GM21381 (cell line): ENCODE measurements around the gene NMT1.

Experiments
- ATAC-seq: cut with Tn5 transposase; IDR thresholded peaks from one replicate; pipeline ENCODE4 v1.9.1; 2021; ENCODE audit warnings: mild to moderate bottlenecking, moderate library complexity; ENCODE audit not compliant: unreplicated experiment

Gene NMT1

DNA sequence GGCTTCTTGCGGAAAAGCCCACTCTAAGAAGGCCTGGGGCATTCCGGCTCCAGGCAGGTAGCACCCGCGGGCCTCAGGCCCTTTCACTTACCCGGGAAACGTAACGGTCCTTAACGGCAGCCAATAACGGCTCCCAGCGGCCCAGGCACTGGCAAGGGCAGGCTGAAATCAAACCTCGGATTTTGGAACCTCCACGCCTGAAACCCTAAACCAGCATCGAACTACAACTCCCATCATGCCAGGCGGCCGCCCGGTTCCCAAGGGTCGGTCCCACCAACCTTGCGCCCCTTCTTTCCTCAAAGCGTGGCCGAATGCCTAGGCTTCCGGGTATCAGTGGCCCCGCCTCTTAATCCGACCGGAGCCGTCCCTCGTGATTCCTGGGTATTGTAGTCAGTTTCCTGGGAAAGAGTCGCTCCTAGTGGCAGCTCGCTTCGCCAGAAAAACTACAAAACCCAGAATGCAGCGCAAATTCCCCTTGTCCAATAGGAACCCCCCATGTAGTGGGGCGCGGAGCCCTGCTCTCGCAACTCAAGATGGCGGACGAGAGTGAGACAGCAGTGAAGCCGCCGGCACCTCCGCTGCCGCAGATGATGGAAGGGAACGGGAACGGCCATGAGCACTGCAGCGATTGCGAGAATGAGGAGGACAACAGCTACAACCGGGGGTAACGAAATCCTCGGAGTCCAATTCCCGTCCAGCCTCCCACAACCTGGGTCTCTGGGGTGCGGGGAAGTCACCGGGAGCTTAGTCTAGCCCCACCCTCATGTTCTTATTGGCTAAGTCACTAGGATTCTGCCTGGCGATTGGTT is at the start of gene NMT1:
NMT1 (plus strand) TSS at position 521 of the 809 bp plus-strand sequence; CDS start at position 534, 13 bp downstream.
- ATAC-seq: peak; percentile 82

DNA sequence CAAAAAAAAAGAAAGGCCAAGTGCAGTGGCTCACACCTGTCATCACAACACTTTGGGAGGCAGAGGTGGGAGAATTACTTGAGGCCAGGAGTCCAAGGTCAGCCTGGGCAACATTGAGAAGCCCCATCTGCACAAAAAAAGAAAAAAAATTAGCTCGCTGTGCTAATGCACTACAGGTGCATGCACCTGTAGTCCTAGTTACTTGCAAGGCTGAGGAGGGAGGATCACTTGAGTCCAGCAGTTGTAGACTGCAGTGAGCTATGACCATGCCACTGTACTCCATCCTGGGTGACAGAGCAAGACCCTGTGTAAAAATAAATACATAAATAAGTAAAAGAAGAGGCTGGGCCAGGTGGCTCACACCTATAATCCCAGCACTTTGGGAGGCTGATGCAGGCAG is 49.4 kb upstream of the NMT1 start:
- ATAC-seq: no peak

DNA sequence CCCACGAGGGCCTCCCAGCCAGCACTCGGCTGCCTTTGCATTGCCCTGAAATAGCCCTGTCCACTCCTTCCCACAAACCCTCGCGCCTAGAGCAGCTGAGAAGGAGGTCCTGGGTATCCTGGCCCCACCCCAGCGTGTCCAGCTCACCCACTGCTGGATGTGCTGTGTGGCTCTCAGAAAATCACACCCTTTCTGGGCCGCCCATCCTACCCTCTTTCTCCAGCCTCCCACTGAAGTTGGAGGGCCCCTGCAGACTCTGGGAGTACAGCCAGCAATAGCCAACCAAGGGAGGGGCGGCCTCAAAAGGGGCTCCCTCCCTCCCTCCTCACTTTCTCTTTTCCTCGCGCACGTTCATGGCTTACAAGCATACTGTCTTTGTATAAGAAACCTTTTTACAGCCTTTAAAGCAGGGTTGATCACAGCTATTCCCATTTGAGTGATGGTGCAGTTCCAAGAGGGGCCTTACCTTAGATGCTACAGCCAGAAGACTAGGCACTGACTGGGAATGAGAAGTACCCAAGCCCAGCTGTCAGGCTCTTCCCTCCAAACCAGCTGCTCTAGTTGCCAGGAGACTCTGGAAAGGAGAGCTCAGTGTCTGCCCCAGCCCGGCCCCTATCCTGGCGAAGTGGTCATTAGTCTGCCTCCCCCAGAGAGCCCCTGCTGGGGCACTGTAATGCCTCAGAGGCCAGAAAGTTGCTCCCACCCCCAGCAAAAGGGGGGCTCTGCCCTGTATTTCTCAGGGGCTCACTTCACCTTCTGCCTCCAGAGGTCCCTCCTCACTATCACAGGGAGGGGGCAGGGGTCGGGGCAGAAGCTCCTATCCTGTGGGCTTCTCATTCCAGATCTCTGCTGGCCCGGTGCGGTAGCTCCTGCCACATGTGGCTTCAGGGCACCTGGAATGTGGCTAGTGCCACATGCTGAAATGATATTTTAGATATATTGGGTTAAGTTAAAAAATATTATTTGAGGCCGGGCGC is 47.8 kb upstream of the NMT1 start:
- ATAC-seq: no peak

DNA sequence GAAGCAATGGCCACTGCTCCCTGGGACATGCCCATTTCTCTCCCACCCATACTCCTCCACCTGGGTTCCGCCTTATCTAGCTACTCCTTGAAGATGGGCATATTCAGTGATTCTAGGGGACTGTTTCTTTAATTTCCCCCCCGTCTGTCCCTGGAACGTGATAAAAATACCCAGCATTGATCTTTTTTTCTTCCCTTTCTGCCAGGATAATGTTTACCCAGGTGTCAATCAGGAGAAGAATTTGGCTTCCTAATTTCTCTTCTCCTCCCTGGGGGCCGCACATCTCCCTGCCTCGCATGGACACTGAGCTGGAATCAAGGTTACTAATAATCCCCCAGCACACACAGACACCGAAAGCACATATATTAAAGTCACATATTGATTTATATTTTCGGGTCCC is 44.9 kb upstream of the NMT1 start:
- ATAC-seq: no peak

DNA sequence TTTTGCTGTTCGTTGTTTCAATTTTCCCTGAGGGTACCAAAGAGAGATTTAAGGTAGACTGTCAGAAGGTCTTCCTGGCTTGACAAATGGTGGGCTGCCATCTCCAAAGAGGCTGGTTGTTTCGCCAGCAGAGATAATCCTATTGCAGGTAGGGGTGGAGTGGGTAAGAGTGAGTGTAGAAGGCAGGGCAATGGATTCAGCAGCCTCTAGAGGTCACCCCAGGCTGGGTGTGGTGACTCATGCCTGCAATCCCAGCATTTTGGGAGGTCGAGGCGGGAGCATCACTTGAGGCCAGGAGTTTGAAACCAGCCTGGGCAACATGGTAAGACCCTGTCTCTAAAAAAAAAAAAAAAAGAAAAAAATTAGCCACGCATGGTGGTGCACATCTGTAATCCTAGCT is 44.3 kb upstream of the NMT1 start:
- ATAC-seq: no peak

DNA sequence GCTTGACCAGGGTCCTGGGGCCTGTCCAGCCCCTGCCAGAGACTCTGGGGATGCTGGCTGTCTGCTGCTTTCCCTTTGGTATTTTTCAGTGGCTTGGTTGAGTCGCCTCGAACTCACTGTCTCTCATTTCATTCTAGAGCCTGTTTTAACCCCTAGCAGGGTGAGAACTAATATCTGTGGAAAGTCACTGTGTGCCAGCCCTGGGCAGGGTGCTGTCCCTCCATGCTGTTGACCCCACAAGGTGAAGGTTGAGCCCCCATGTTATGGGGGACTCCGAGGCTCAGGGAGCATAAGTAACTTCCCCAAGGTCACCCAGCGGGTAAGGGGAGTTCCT is 42.6 kb upstream of the NMT1 start:
- ATAC-seq: no peak

DNA sequence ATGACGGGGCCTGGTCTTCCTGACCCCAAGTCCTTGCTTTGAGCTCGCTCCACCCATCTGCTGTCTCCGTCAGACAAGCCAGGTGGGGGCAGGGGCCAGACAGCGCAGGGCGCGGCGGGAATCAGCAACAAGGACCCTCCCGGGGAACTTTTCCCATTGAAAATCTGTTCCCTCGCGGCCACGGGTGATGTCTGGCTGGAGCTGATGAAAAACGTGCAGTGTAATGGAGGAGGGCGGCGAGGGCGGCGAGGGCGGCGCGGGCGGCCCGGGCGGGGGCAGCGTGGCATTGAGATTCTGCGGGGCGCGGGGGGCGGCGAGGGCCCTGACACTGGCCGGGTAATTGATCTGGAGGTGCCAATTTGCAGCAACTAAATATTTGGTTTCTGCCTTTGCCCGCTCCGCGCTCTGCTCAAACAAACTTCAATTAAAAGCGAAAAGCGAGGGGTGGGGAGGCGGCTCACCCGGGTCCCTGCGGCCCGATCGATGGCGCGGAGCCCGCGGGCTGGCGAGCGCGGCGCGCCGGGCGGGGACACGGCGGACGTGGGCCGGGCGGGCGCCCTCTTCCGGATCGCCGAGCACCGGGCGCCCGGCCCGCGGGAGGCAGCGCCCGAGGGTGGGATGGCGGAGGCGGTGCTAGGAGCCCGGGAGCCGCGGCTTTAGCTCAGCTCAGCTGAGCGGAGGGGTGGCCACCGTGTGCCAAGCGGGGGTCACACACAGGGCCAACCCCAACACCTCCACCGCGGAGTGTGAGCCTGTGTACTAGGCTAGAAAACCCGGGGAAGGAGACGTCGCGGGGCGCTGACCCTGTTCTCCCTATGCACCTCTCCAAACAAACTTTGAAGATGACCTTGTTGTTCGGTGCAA is 42.0 kb upstream of the NMT1 start:
- peak; percentile 49 for ATAC-seq

DNA sequence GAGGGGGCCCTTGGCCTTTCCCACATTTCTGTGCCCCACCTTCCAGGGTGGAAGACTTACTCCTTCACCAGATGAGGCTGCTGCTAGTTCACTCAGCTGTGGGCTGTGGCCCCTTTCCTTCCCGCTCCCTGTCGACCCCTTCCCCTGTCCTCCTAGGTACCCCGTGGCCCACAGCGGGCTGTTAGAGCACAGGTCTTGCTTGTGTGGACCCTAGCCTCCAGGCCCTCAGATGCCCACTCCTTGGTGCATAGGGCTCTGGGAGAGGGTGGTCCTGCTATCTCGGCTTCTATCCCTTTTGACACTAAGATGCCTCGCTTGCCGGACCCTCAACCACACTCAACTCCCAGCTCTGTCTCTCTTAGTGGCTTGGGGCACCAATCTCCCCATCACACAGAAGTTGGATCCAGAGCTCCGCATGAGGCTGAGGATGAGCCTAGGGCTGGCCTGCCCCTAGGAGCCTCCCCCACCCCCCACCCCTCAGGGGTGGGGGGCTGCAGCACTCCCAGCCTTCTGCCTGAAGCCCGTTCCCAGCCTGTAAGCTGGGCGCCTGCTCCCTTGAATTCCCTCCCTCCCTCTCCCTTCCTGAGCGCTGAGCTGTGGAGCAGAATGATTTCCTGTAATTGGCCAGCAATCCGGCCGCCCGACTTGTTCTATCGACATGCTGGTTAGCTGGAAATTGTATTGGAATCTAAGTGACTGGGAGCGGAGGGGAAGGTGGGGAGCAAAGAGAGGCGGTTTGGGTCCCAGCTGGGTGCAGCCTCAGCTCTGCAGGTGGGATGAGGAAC is 40.6 kb upstream of the NMT1 start:
- no peak for ATAC-seq

DNA sequence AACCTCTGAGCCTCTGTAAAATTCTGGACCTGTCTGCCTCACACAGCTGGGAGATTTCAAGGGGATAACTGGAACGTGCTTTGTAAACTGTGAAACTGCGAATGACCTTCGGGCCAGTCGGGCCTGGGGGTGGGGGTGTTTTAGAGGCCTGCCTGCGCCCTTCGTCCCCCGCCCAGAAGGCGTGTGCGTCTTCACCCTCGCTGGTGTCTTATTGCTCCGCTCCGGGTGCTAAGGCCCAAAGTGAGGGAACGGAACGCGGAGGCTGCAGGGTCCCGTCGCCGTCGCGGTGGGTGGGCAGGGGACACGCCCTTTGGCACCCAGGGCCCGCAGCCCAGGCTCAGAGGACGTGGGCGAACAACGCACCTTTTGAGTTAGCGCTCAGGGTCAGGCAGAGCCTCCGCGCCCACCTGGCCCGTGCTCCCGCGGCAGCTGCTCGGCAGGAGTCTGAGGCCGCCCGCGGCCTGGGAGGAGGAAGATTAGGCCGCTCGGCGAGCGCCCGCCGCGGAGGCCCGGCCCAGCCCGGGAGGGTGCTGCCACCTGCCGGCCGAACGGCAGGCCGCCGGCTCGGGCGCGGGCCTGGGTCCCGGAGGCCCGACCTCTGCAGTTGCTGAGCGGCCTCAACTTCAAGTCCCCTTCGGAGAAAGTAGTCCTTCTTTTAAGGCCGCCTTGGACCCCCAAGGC is 39.4 kb upstream of the NMT1 start:
- no peak for ATAC-seq

DNA sequence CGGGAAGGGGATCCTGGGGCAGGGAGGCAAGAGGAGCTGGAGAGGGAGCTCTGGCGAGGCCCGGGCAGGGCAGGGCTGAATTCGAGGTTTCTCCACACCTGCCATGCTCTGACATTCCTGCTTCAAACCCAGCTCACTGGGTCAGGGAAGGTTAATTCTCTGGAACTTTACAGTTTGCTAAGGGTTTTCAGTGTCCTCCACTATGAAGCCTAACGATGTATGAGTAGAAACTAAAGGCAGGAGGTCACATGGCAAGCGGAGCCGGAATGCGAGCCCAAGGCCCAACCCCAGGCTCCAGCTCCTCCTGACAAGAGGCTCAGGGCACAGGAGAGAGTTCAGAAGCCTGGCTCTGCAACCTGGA is 38.8 kb upstream of the NMT1 start:
- no peak for ATAC-seq

DNA sequence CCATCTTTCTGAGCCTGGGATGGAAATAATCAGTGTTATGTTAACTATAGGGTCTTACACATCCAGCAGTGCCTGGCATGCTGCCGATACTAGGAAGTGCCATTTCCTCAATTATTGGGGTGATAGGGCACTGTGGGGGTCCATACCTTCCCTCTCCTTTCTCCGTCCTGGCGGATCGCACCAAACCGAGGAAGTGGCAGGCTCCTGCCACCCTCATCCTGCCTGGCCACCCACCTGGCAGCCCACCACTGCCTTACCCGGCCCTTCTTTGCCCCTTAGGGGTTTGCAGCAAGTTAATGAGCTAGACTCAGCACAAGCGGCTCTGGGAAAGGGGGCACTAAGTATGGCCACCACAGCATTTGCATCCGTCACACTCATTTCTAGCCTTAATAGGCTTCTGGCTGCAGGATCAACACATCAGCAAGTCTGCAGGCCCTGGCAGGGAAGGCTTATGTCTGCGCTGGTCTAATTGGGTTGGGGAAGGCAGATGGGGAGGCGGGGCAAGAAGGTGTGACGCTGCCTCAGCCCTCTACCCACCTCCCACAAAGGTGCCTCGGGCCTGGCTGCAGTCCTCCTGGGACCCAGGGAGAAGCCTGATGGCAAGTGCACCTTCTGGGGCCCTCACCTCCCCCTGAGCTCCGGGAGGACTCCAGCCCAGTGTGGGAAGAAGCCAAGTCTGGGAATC is 38.3 kb upstream of the NMT1 start:
- no peak for ATAC-seq

DNA sequence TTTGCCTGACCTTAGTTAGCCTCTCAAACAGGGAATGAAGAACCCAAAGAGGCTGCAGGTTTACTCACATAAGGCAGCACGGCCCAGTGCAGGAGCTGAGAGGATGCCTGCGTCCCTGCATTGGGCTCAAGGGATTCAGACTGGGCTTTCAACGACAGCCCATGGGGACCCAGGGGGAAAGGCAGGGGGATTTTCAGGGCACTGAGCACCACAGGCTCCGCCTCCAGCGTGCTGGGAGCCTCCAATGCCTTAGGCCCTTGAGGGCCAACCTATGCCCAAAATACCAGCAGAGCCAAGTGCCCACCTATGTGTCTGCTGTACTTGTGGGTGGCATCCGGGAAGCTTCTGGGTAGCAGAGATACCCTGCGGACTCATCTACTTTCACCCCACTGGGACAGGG is 32.0 kb upstream of the NMT1 start:
- ATAC-seq: no peak

DNA sequence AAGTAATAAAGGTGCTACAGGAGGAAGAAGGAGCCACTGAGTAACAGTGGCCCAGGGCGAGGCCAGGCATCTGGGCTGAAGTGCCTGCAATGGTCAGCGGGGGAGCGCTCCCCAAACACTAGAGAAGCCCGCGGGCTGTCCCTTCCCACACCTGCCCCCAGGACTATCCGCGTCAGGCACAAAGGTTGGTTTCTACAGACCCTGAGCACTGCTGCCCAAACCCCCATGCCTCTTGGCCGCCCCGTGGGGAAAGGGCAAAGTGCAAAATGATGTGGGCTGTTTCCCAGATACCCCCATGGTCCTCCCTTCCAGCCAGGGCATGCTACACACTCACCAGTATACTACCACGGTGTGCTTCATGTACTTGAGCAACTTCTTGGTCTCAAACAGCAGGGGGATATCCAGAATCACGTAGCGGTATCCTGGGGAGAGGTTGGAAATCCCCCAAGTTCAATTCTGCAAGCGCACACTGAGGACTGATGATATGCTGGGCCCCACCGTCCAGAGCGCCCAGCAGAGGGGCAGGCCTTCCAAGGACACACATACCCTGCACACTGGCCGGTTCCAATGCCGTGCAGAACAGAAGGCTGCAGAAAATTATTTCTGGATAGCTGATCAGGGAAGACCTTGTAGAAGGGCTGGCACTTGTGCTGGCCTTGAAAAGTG is 31.2 kb upstream of the NMT1 start:
- no peak for ATAC-seq

DNA sequence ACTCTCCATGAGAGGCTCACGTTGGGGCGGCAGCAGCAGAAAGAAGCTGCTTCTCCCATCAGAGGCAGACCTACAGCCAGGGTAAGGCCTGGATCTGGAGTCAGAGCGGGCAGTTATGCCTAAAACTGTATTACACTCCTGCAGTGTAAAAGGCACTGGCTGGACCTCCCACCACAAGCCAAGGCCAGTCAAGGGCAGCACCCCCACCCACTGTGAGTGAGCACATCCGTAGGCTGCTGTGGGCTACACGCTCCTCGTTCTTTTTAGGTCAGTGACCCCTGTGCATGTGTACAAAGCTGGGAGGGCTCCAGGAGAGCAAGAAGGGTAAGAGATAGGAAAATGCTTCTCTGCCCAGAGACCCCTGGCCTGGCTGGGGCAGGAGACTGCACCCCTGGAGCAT is 30.4 kb upstream of the NMT1 start:
- no peak for ATAC-seq

DNA sequence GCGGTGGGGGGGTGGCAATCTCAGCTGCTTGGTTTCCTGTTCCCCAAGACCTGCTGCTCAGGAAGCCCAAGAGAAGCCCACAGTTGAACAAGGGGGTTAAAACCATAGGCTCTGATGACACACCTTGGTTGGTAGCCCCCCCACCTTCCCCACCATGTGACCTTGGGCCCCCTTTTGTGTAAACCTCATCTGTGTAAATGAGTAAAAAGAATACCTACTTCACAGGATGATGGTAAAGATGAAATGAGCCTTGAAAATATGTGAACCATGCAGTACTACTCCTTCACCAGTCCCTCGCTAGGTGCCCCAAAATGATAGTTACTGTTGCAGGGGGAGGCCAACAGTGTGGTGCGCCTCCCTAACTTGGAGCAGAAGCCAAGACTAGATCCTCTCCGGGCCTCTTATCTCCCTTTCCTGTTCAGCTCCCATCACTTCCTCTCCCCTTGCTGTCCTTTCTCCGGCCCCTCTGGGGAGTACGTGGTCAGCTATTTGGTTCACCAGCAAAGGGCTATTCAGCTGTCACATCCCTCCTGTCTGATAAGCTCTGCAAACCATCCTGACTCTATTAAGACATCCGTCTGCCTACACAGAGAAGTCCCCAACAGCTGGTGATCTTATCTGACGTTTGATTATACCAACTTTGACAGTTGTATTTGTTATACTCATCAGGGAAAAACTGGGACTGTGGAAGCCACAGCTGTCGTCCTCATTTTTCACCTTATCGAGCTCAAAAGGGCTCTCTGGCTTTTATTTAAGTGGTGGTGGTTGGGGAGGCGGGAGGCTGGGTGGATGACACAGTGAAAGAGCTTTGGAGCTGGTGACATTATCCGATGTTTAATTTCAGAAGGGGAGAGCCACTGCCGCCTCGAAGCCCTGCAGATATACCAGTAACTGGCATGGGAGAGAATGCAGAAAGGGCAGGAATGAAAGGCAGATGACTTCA is 29.6 kb upstream of the NMT1 start:
- no peak for ATAC-seq

DNA sequence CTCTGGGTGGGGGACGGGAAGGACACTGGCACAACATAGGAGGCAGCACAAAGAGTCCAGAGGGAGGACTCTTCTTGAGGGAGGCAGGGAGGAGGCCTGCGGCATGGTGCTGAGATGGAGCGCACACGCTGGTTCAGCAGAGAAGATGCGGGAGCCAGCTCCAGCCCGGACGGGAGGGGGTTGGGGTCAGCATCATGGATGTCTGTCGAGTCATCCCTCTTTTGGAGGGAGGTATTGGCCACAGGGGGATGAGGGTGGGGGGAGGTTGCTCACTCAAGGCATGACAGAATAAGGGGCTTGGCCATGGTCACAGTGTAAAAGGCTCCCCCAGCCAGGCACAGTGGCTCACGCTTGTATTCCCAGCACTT is 29.0 kb upstream of the NMT1 start:
- no peak for ATAC-seq

DNA sequence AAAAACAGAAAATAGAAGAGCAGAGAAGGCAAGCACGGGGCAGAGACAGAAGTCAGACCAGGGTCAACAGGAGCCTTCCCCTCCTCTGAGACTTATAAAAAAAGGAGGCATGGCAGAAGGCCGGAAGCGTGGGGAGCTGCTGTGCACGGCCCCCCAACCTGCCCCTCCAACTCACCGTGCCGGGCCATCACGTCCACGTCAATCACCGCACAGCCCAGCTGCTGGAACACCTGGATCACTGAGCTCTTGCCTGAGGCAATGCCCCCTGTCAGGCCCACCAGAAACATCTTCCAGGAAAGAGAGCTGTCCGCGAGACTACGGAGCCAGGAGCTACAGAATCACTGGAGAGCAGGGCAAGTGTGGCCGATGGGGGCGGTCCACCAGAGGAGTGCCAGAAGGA is 26.5 kb upstream of the NMT1 start:
- no peak for ATAC-seq

DNA sequence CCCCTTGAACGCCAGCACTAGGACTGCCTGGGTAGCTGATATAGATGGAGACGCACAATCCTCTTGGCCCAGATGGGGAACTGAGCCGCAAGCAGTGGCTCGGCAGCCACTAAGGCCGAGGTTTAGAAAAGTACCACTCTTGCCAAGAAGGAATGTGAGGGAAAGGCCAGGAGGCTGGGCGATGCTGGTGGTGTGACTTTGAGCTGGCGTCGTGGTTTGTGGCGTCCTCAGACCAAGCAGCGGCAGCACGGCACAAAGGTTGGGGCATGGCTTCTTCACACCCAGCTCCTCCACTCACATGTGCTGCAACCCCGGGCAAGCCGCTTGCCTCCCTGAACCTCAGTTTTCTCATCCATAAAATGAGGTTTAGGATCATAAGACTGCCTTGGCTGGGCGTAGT is 25.3 kb upstream of the NMT1 start:
- no peak for ATAC-seq
